HepG2 (cell line): Measurements from ENCODE around the gene SLC13A5. TPM values are rescaled to one million over a fixed set of nuclear protein-coding genes. Genes with fewer than 3 reads are reported as not detected.

Experiments used
- AGO1 ChIP-seq: fragments of 200-400 bp; formaldehyde crosslinking; IDR thresholded peaks from 2 replicates; pipeline ENCODE4 v1.6.1; 2017; ENCODE audit warnings: mild to moderate bottlenecking, low read depth, low read length, moderate library complexity; ENCODE audit not compliant: poor library complexity, severe bottlenecking
- ARNTL ChIP-seq: sonication (generic); formaldehyde crosslinking; IDR thresholded peaks from 2 replicates; pipeline ENCODE4 v1.4.0; 2020; ENCODE audit warnings: mild to moderate bottlenecking, missing genetic modification reagents
- EP300 ChIP-seq, 3 experiments: sonication (generic) in 1 of 3; formaldehyde crosslinking in 1 of 3; IDR thresholded peaks; 2 replicates each; pipeline versions ENCODE4 v1.5.1 to v1.6.1; 2011 to 2020; ENCODE audit warnings: low read depth in 2 of 3, low read length in 2 of 3, borderline replicate concordance in 1 of 3, improper control_type of control experiment in 1 of 3, mild to moderate bottlenecking in 1 of 3, missing genetic modification reagents in 1 of 3, moderate library complexity in 1 of 3
- HOXA9 ChIP-seq: sonication (generic); formaldehyde crosslinking; IDR thresholded peaks from 2 replicates; pipeline ENCODE4 v1.8.1; 2022; ENCODE audit warnings: missing genetic modification reagents, mild to moderate bottlenecking, moderate library complexity, borderline replicate concordance
- MEF2D ChIP-seq: sonication (generic); formaldehyde crosslinking; IDR thresholded peaks from 2 replicates; pipeline ENCODE4 v1.5.1; 2020; ENCODE audit warnings: mild to moderate bottlenecking, missing genetic modification reagents
- RBM22 ChIP-seq: fragments of 200-400 bp; formaldehyde crosslinking; optimal IDR thresholded peaks from 2 replicates; pipeline ENCODE3; 2017; ENCODE audit warnings: mild to moderate bottlenecking, low read length, moderate library complexity
- SETDB1 ChIP-seq: sonication (generic); formaldehyde crosslinking; IDR thresholded peaks from 2 replicates; pipeline ENCODE4 v1.5.1; 2020; ENCODE audit warnings: missing genetic modification reagents, mild to moderate bottlenecking, borderline replicate concordance
- ZC3H13 ChIP-seq: sonication (generic); formaldehyde crosslinking; IDR thresholded peaks from 2 replicates; pipeline ENCODE4 v1.8.1; 2023; ENCODE audit warnings: mild to moderate bottlenecking, missing genetic modification reagents, moderate library complexity
- ZMAT3 ChIP-seq: sonication (generic); formaldehyde crosslinking; conservative IDR thresholded peaks from 2 replicates; pipeline ENCODE4 v1.7.0; 2021; ENCODE audit warnings: missing genetic modification reagents
- ZNF224 ChIP-seq: sonication (generic); formaldehyde crosslinking; IDR thresholded peaks from 2 replicates; pipeline ENCODE4 v1.5.0; 2020; ENCODE audit warnings: mild to moderate bottlenecking, missing genetic modification reagents
- ZNF232 ChIP-seq: sonication (generic); formaldehyde crosslinking; IDR thresholded peaks from 2 replicates; pipeline ENCODE4 v1.4.0; 2020; ENCODE audit warnings: missing genetic modification reagents, borderline replicate concordance
- ZNF333 ChIP-seq: sonication (generic); formaldehyde crosslinking; IDR thresholded peaks from 2 replicates; pipeline ENCODE4 v1.4.0; 2020; ENCODE audit warnings: mild to moderate bottlenecking, missing genetic modification reagents, borderline replicate concordance
- ZNF737 ChIP-seq: sonication (generic); formaldehyde crosslinking; IDR thresholded peaks from 2 replicates; pipeline ENCODE4 v1.5.0; 2020; ENCODE audit warnings: missing genetic modification reagents, mild to moderate bottlenecking, borderline replicate concordance
- polyA plus RNA-seq, 8 experiments: library from polyadenylated mRNA; depleted of rRNA in 3 of 8; stranded (reverse) in 7 of 8; unstranded in 1 of 8; fragments of >200 nt; fragmentation: Illumina TruSeq in 4 of 8; extraction: Trizol in 4 of 8; gene quantifications; 2 replicates each; pipeline versions ENCODE4 v1.2.1 to v1.2.3, GENCODE V29; 2011 to 2016; ENCODE audit warnings: low read depth in 4 of 8, missing spikeins in 1 of 8, mixed read lengths in 1 of 8; ENCODE audit not compliant: insufficient read depth in 1 of 8
- total RNA-seq, 5 experiments: library from RNA; depleted of rRNA; stranded (reverse); fragments of >200 nt; fragmentation: Illumina TruSeq; extraction: Trizol; gene quantifications; 2 replicates each; pipeline ENCODE4 v1.2.3, GENCODE V29; 2016; ENCODE audit warnings: low read depth in 1 of 5
- TF ChIP-seq, protein P1 (sequence below): sonication (generic); formaldehyde crosslinking; IDR thresholded peaks from 2 replicates; pipeline ENCODE4 v1.4.0; 2020; ENCODE audit warnings: mild to moderate bottlenecking, missing genetic modification reagents

The SLC13A5 gene
- total and polyA plus RNA-seq, 2 of the 13 experiments (the other 11 are each of a cell fraction or from before 2014, with no cell fraction given): 42.8 to 310 TPM

DNA sequence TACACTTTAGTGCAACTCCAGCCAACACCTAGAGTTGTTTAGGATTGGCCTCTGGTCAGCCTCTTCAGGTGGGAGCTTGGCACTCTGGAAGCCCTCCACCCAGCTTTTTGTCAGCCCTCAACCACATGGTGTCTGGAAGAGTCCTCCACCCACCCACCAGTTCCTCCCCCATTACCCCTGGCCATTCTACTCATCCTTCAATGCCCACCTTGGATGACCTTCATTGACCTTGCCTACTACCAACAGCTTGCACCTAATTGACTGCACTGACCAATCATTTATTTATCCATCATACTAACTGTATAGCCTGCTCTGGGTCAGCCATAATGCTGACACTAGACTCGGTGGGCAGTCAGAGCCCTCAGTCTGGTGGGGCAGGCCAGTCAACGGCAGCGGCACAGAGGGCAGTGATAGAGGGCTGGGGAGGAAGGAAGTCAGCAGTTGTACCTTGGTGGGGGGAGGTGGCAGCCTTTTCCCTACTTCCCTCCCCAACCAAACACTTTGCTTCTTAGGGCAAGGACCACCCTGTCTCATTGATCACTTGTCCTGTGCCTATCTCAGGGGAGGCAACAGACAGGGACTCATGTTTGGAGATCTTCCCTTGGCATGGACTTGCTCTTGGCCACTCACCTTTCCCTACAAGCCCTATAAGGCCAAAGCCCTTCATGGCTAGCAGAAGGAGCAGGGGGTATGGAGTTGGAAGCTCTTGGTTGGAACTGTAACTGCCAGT lies 29.3 kb downstream of the SLC13A5 start (continued):
- TF ChIP-seq, protein P1, sequence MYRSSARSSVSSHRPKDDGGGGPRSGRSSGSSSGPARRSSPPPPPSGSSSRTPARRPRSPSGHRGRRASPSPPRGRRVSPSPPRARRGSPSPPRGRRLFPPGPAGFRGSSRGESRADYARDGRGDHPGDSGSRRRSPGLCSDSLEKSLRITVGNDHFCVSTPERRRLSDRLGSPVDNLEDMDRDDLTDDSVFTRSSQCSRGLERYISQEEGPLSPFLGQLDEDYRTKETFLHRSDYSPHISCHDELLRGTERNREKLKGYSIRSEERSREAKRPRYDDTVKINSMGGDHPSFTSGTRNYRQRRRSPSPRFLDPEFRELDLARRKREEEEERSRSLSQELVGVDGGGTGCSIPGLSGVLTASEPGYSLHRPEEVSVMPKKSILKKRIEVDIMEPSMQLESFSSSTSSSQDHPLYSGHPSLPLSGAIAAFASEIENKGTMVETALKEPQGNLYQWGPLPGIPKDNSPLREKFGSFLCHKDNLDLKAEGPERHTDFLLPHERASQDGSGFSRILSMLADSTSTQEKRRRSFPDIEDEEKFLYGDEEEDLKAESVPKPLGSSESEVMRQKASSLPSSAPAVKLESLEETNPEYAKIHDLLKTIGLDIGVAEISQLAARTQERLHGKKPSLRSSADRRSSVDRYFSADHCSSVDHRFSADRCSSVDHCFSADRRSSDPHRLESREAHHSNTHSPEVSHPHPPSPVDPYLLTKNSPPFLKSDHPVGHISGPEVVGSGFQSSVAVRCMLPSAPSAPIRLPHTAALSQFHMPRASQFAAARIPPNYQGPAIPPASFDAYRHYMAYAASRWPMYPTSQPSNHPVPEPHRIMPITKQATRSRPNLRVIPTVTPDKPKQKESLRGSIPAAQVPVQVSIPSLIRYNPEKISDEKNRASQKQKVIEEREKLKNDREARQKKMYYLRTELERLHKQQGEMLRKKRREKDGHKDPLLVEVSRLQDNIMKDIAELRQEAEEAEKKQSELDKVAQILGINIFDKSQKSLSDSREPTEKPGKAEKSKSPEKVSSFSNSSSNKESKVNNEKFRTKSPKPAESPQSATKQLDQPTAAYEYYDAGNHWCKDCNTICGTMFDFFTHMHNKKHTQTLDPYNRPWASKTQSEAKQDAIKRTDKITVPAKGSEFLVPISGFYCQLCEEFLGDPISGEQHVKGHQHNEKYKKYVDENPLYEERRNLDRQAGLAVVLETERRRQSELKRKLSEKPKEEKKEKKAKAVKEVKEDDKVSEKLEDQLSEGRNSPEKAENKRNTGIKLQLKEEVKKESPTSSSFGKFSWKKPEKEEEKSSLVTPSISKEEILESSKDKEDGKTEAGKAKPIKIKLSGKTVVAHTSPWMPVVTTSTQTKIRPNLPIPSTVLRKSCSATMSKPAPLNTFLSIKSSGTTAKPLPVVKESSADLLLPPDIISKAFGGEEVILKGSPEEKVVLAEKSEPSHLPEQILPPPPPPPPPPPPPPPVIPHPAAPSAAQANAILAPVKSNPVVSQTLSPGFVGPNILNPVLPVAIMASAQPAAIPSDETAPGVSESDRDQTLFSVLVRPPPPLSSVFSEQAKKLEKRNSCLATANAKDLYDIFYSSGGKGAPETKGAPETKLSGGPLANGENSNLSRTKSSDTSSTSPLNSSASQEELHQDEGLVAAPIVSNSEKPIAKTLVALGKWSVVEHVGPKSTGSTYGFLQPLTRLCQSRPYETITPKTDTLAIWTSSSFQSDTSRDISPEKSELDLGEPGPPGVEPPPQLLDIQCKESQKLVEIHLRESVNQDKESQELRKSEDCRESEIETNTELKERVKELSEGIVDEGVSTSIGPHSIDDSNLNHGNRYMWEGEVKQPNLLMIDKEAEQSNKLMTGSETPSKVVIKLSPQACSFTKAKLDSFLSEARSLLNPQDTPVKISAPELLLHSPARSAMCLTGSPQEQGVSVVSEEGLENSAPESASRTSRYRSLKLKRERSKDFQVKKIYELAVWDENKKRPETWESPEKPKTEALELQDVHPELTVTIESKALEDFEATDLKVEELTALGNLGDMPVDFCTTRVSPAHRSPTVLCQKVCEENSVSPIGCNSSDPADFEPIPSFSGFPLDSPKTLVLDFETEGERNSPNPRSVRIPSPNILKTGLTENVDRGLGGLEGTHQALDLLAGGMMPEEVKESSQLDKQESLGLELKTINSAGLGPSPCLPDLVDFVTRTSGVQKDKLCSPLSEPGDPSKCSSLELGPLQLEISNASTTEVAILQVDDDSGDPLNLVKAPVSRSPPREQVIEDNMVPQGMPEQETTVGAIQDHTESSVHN (CRISPR knock-in tag): 0 out of 2 replicates have a peak, but pooled peaks have one; percentile 46
- TF ChIP-seq SETDB1 (no peak), ZNF333 (CRISPR knock-in tag) (peak; percentile 26; the same call in 1 of the 2 replicates), HOXA9 (CRISPR knock-in tag) (no peak), ZNF232 (CRISPR knock-in tag) (no peak), ARNTL (peak; percentile 59; the same call in 1 of the 2 replicates), EP300 (IDR thresholded peaks at IDR 0.05; ENCODE audit: low read depth in 2 of 2, low read length in 2 of 2) (no peak), EP300 (CRISPR knock-in tag; IDR thresholded peaks at IDR 0.05; ENCODE audit: borderline replicate concordance) (no peak), RBM22 (peak; percentile 10), ZNF224 (CRISPR knock-in tag) (peak; percentile 35; the same call in 1 of the 2 replicates), ZMAT3 (CRISPR knock-in tag) (0 out of 2 replicates have a peak, but pooled peaks have one; percentile 44), ZC3H13 (peak; percentile 99), ZNF737 (CRISPR knock-in tag) (0 out of 2 replicates have a peak, but pooled peaks have one; percentile 45), MEF2D (CRISPR knock-in tag) (0 out of 2 replicates have a peak, but pooled peaks have one; percentile 0), AGO1 (peak; percentile 41)
